Stimulated activated memory B cell treated with anti-CD40 and anti-IgM and Interleukin-4, amounts not matched to agents 10 μg/mL and 1 μg/mL and 100 μg/mL, for 72 hours (primary cell): ENCODE data around the gene PPP1R9B.

Source experiments
- ATAC-seq: fragments of 150-1000 bp; cut with Tn5 transposase; 2 replicates; pipeline ENCODE4 v1.10.0; 2021
- H3K27ac Mint-ChIP-seq: one replicate; pipeline ENCODE4 v1.8.0; 2022; ENCODE audit warnings: mild to moderate bottlenecking, mixed read lengths
- H3K27me3 Mint-ChIP-seq: one replicate; pipeline ENCODE4 v1.8.0; 2022; ENCODE audit warnings: mixed read lengths
- H3K36me3 Mint-ChIP-seq: one replicate; pipeline ENCODE4 v1.8.0; 2022; ENCODE audit warnings: mixed read lengths
- H3K4me1 Mint-ChIP-seq: one replicate; pipeline ENCODE4 v1.8.0; 2022; ENCODE audit warnings: mixed read lengths
- H3K4me3 Mint-ChIP-seq: one replicate; pipeline ENCODE4 v1.8.0; 2022; ENCODE audit warnings: mild to moderate bottlenecking, moderate library complexity, mixed read lengths
- H3K9me3 Mint-ChIP-seq: one replicate; pipeline ENCODE4 v1.8.0; 2022; ENCODE audit warnings: mixed read lengths

PPP1R9B gene

GRCh38 chr17:50181591-50182560 lies 31.4 kb upstream of the PPP1R9B start:
- no peaks in the 10 kb centered on the region for H3K9me3 Mint-ChIP-seq
- no peak overlapping the region for H3K4me3 Mint-ChIP-seq
- no peak for ATAC-seq
- no peaks in the 10 kb centered on the region for H3K36me3 Mint-ChIP-seq
- no peak overlapping the region for H3K27ac Mint-ChIP-seq
- peaks cover 47% of the 10 kb centered on the region for H3K4me1 Mint-ChIP-seq
- H3K27me3 Mint-ChIP-seq: no peaks in the 10 kb centered on the region

- ATAC-seq: no peak
- Mint-ChIP-seq H3K4me3 (no peak overlapping the region), H3K27me3 (no peaks in the 10 kb centered on the region), H3K4me1 (peaks cover 46% of the 10 kb centered on the region), H3K9me3 (no peaks in the 10 kb centered on the region), H3K36me3 (no peaks in the 10 kb centered on the region), H3K27ac (no peak overlapping the region)
Measured at GRCh38 chr17:50181144-50181543, 30.7 kb upstream of the PPP1R9B start.

- Mint-ChIP-seq H3K4me1 (peaks cover 40% of the 10 kb centered on the region), H3K9me3 (no peaks in the 10 kb centered on the region), H3K36me3 (no peaks in the 10 kb centered on the region), H3K4me3 (no peak overlapping the region), H3K27me3 (no peaks in the 10 kb centered on the region), H3K27ac (no peak overlapping the region)
- no peak for ATAC-seq
Measured at GRCh38 chr17:50180620-50181019, 30.1 kb upstream of the PPP1R9B start.

GRCh38 chr17:50180111-50180510 lies 29.6 kb upstream of the PPP1R9B start:
- no peak overlapping the region for H3K4me3 Mint-ChIP-seq
- no peak overlapping the region for H3K27ac Mint-ChIP-seq
- no peak for ATAC-seq
- H3K9me3 Mint-ChIP-seq: no peaks in the 10 kb centered on the region
- no peaks in the 10 kb centered on the region for H3K27me3 Mint-ChIP-seq
- H3K4me1 Mint-ChIP-seq: peaks cover 35% of the 10 kb centered on the region
- H3K36me3 Mint-ChIP-seq: no peaks in the 10 kb centered on the region

GRCh38 chr17:50177983-50178834 lies 27.7 kb upstream of the PPP1R9B start:
- Mint-ChIP-seq H3K27me3 (no peaks in the 10 kb centered on the region), H3K9me3 (no peaks in the 10 kb centered on the region), H3K27ac (peak overlapping the region; percentile 58), H3K36me3 (no peaks in the 10 kb centered on the region), H3K4me3 (peak overlapping the region; percentile 27), H3K4me1 (peaks cover 16% of the 10 kb centered on the region)
- ATAC-seq: peak; percentile 91

- H3K27me3 Mint-ChIP-seq: no peaks in the 10 kb centered on the region
- peak overlapping the region; percentile 58 for H3K27ac Mint-ChIP-seq
- no peaks in the 10 kb centered on the region for H3K9me3 Mint-ChIP-seq
- H3K36me3 Mint-ChIP-seq: no peaks in the 10 kb centered on the region
- no peak for ATAC-seq
- H3K4me3 Mint-ChIP-seq: no peak overlapping the region
- peaks cover 11% of the 10 kb centered on the region for H3K4me1 Mint-ChIP-seq
Measured at GRCh38 chr17:50177476-50177875, 27.0 kb upstream of the PPP1R9B start.

GRCh38 chr17:50176559-50177357 lies 26.3 kb upstream of the PPP1R9B start:
- Mint-ChIP-seq H3K9me3 (no peaks in the 10 kb centered on the region), H3K27me3 (no peaks in the 10 kb centered on the region), H3K4me3 (no peak overlapping the region), H3K27ac (no peak overlapping the region), H3K4me1 (peaks cover 11% of the 10 kb centered on the region), H3K36me3 (no peaks in the 10 kb centered on the region)
- ATAC-seq: no peak

- Mint-ChIP-seq H3K27ac (no peak overlapping the region), H3K4me1 (peaks cover 23% of the 10 kb centered on the region), H3K27me3 (no peaks in the 10 kb centered on the region), H3K36me3 (no peaks in the 10 kb centered on the region), H3K4me3 (no peak overlapping the region), H3K9me3 (no peaks in the 10 kb centered on the region)
- ATAC-seq: no peak
Measured at GRCh38 chr17:50175035-50175807, 24.7 kb upstream of the PPP1R9B start.

- no peak for ATAC-seq
- Mint-ChIP-seq H3K4me1 (peaks cover 25% of the 10 kb centered on the region), H3K9me3 (no peaks in the 10 kb centered on the region), H3K27ac (no peak overlapping the region), H3K4me3 (no peak overlapping the region), H3K36me3 (no peaks in the 10 kb centered on the region), H3K27me3 (no peaks in the 10 kb centered on the region)
Measured at GRCh38 chr17:50174444-50174843, 24.0 kb upstream of the PPP1R9B start.

GRCh38 chr17:50173335-50173941 lies 23.0 kb upstream of the PPP1R9B start:
- no peak overlapping the region for H3K4me3 Mint-ChIP-seq
- ATAC-seq: no peak
- no peaks in the 10 kb centered on the region for H3K36me3 Mint-ChIP-seq
- peaks cover 32% of the 10 kb centered on the region for H3K4me1 Mint-ChIP-seq
- no peak overlapping the region for H3K27ac Mint-ChIP-seq
- H3K27me3 Mint-ChIP-seq: no peaks in the 10 kb centered on the region
- H3K9me3 Mint-ChIP-seq: no peaks in the 10 kb centered on the region

GRCh38 chr17:50172936-50173334 lies 22.5 kb upstream of the PPP1R9B start:
- no peak for ATAC-seq
- Mint-ChIP-seq H3K4me1 (peaks cover 32% of the 10 kb centered on the region), H3K4me3 (no peak overlapping the region), H3K27ac (no peak overlapping the region), H3K27me3 (no peaks in the 10 kb centered on the region), H3K36me3 (no peaks in the 10 kb centered on the region), H3K9me3 (no peaks in the 10 kb centered on the region)

GRCh38 chr17:50172130-50172529 lies 21.7 kb upstream of the PPP1R9B start:
- Mint-ChIP-seq H3K27ac (no peak overlapping the region), H3K36me3 (no peaks in the 10 kb centered on the region), H3K4me1 (peaks cover 38% of the 10 kb centered on the region), H3K4me3 (no peak overlapping the region), H3K27me3 (no peaks in the 10 kb centered on the region), H3K9me3 (no peaks in the 10 kb centered on the region)
- ATAC-seq: no peak

- Mint-ChIP-seq H3K27ac (peak overlapping the region; percentile 16), H3K27me3 (no peaks in the 10 kb centered on the region), H3K4me1 (peaks cover 44% of the 10 kb centered on the region), H3K36me3 (no peaks in the 10 kb centered on the region), H3K9me3 (no peaks in the 10 kb centered on the region), H3K4me3 (no peak overlapping the region)
- ATAC-seq: no peak
Measured at GRCh38 chr17:50171371-50172071, 21.0 kb upstream of the PPP1R9B start.
